Hepatocyte (in vitro differentiated cells): Measurements from ENCODE around the gene IL36RN. TPM values are rescaled to one million over a fixed set of nuclear protein-coding genes. Genes with fewer than 3 reads are reported as not detected.

ENCODE experiments used
- DNase-seq: peaks from one replicate; pipeline ENCODE4 v3.0.0-alpha.2; 2016; ENCODE audit warnings: low spot score
- H2AFZ ChIP-seq: fragments of 200-600 bp; sonication (generic); 2 replicates; pipeline ENCODE4 v1.6.0; 2016; ENCODE audit warnings: antibody characterized with exemption, mild to moderate bottlenecking
- H3K27ac ChIP-seq: fragments of 200-600 bp; sonication (generic); 2 replicates; pipeline ENCODE4 v1.5.1; 2016; ENCODE audit warnings: mild to moderate bottlenecking
- H3K27me3 ChIP-seq: fragments of 200-600 bp; sonication (generic); 2 replicates; pipeline ENCODE4 v1.6.1; 2016
- H3K36me3 ChIP-seq: fragments of 200-600 bp; sonication (generic); replicated peaks from 2 replicates; pipeline ENCODE4 v1.5.1; 2016; ENCODE audit warnings: low read depth; ENCODE audit not compliant: insufficient read depth
- H3K4me1 ChIP-seq: fragments of 200-600 bp; sonication (generic); 2 replicates; pipeline ENCODE4 v1.5.1; 2016; ENCODE audit warnings: mild to moderate bottlenecking, moderate library complexity; ENCODE audit not compliant: insufficient read depth
- H3K4me2 ChIP-seq: fragments of 200-600 bp; sonication (generic); 2 replicates; pipeline ENCODE4 v1.6.0; 2016
- H3K4me3 ChIP-seq: fragments of 200-600 bp; sonication (generic); 2 replicates; pipeline ENCODE4 v1.5.1; 2016; ENCODE audit warnings: mild to moderate bottlenecking
- H3K79me2 ChIP-seq: fragments of 200-600 bp; sonication (generic); 2 replicates; pipeline ENCODE4 v1.6.0; 2017; ENCODE audit warnings: mild to moderate bottlenecking
- H3K9me2 ChIP-seq: fragments of 200-600 bp; sonication (generic); replicated peaks from 2 replicates; pipeline ENCODE4 v1.6.0; 2017; ENCODE audit warnings: mild to moderate bottlenecking; ENCODE audit not compliant: insufficient read depth
- H3K9me3 ChIP-seq: fragments of 200-600 bp; sonication (generic); 2 replicates; pipeline ENCODE4 v1.5.1; 2016; ENCODE audit warnings: low read depth, mild to moderate bottlenecking
- H4K20me1 ChIP-seq: fragments of 200-600 bp; sonication (generic); 2 replicates; pipeline ENCODE4 v1.6.0; 2016; ENCODE audit warnings: mild to moderate bottlenecking; ENCODE audit not compliant: insufficient read depth, poor library complexity, severe bottlenecking
- EZH2 ChIP-seq: fragments of 200-600 bp; sonication (generic); IDR thresholded peaks from 2 replicates; pipeline ENCODE4 v1.6.1; 2016; ENCODE audit warnings: antibody characterized with exemption, mild to moderate bottlenecking, borderline replicate concordance
- EZH2phosphoT487 ChIP-seq: fragments of 200-600 bp; sonication (generic); IDR thresholded peaks from one replicate; pipeline ENCODE4 v1.6.1; 2018; ENCODE audit warnings: antibody characterized with exemption, mild to moderate bottlenecking, low read depth, moderate library complexity; ENCODE audit not compliant: unreplicated experiment, severe bottlenecking
- WGBS: methylation state at CpG from one replicate; pipeline ENCODE4 v1.1.6; 2016; ENCODE audit warnings: low lambda C conversion rate; ENCODE audit errors: missing lambda C conversion rate; 5-methylcytosine and 5-hydroxymethylcytosine counted together
- polyA plus RNA-seq: library from polyadenylated mRNA; unstranded; fragments of >200 nt; fragmentation: Nextera tagmentation; extraction: Ambion mirVana; gene quantifications from 2 replicates; pipeline ENCODE4 v1.2.1, GENCODE V29; 2016
- total RNA-seq: library from RNA; depleted of rRNA; stranded (reverse); fragments of >200 nt; gene quantifications from 2 replicates; pipeline ENCODE4 v1.2.3, GENCODE V29; 2014
- TF ChIP-seq, protein P1 (sequence below): fragments of 200-600 bp; sonication (generic); IDR thresholded peaks from 2 replicates; pipeline ENCODE4 v1.5.1; 2016; ENCODE audit warnings: antibody characterized with exemption, mild to moderate bottlenecking; ENCODE audit not compliant: poor library complexity

The IL36RN gene
- total and polyA plus RNA-seq, 2 experiments from 2014 or later, result 0.23 to 0.63 TPM

- no peaks in the 10 kb centered on the region for H3K4me1 ChIP-seq
- no peak for DNase-seq
- no peak overlapping the region for H3K27ac ChIP-seq
- TF ChIP-seq, protein P1, sequence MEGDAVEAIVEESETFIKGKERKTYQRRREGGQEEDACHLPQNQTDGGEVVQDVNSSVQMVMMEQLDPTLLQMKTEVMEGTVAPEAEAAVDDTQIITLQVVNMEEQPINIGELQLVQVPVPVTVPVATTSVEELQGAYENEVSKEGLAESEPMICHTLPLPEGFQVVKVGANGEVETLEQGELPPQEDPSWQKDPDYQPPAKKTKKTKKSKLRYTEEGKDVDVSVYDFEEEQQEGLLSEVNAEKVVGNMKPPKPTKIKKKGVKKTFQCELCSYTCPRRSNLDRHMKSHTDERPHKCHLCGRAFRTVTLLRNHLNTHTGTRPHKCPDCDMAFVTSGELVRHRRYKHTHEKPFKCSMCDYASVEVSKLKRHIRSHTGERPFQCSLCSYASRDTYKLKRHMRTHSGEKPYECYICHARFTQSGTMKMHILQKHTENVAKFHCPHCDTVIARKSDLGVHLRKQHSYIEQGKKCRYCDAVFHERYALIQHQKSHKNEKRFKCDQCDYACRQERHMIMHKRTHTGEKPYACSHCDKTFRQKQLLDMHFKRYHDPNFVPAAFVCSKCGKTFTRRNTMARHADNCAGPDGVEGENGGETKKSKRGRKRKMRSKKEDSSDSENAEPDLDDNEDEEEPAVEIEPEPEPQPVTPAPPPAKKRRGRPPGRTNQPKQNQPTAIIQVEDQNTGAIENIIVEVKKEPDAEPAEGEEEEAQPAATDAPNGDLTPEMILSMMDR, result no peak
- TF ChIP-seq EZH2 (no peak), EZH2phosphoT487 (no peak)
- H2AFZ ChIP-seq, result no peak overlapping the region
- no peaks in the 10 kb centered on the region for H3K9me2 ChIP-seq
- no peaks in the 10 kb centered on the region for H3K9me3 ChIP-seq
- no peaks in the 10 kb centered on the region for H3K36me3 ChIP-seq
- H3K4me2 ChIP-seq, result no peak overlapping the region
- H3K4me3 ChIP-seq, result no peak overlapping the region
- H4K20me1 ChIP-seq, result no peaks in the 10 kb centered on the region
- WGBS, result 82% methylated on average over 5 of the region's 5 CpGs
- no peaks in the 10 kb centered on the region for H3K79me2 ChIP-seq
- H3K27me3 ChIP-seq, result no peaks in the 10 kb centered on the region
Observed at GRCh38 chr2:113075030-113075429, 16.0 kb downstream of the IL36RN start.

- no peak overlapping the region for H3K4me3 ChIP-seq
- DNase-seq, result no peak
- no peaks in the 10 kb centered on the region for H3K27me3 ChIP-seq
- H3K4me1 ChIP-seq, result no peaks in the 10 kb centered on the region
- H3K4me2 ChIP-seq, result no peak overlapping the region
- no peaks in the 10 kb centered on the region for H3K9me2 ChIP-seq
- WGBS, result 96% methylated on average over 3 of the region's 3 CpGs
- no peaks in the 10 kb centered on the region for H3K9me3 ChIP-seq
- H3K36me3 ChIP-seq, result no peaks in the 10 kb centered on the region
- H3K27ac ChIP-seq, result no peak overlapping the region
- no peak for TF ChIP-seq EZH2phosphoT487
- no peak for TF ChIP-seq EZH2
- TF ChIP-seq, protein P1, result no peak
- H4K20me1 ChIP-seq, result no peaks in the 10 kb centered on the region
- no peak overlapping the region for H2AFZ ChIP-seq
- H3K79me2 ChIP-seq, result no peaks in the 10 kb centered on the region
Observed at GRCh38 chr2:113075600-113075999, 16.6 kb downstream of the IL36RN start.

DNA sequence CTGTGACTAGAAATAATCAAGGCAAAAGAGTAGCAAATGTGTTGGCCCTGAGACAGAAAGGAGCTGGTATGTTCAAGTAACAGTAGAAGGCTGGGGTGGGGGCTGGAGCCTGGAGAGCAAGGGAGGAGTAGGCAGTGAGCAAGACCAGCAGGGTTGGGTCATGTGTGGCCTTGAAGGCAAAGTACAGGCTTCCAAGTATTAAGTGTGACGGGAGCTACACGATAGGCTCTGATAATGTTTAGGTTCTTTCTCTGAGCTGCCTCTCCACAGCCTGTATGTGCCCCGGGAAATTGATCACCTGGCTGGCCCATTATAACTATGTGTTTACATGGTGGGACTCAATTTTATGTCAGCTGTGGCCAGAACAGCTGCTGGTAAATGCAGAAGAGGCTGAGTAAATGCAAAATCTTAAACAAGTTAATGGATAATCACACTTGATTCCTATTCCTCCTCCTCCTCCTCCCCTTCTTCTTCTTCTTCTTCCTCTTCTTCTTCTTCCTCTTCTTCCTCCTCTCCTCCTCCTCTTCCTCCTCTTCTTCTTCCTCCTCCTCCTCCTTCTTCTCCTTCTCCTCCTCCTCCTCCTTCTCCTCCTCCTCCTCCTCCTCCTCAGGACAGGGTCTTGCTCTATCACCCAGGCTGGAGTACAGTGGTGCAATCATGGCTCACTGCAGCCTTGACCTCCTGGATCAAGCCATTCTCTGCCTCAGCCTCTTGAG is 18.1 kb downstream of the IL36RN start:
- H3K79me2 ChIP-seq, result no peaks in the 10 kb centered on the region
- H3K9me3 ChIP-seq, result no peaks in the 10 kb centered on the region
- no peak overlapping the region for H2AFZ ChIP-seq
- 53% methylated on average over 3 of the region's 3 CpGs for WGBS
- no peaks in the 10 kb centered on the region for H4K20me1 ChIP-seq
- H3K4me3 ChIP-seq, result no peak overlapping the region
- no peaks in the 10 kb centered on the region for H3K4me1 ChIP-seq
- DNase-seq, result peak; percentile 40
- H3K4me2 ChIP-seq, result no peak overlapping the region
- TF ChIP-seq EZH2 (no peak), EZH2phosphoT487 (no peak)
- TF ChIP-seq, protein P1, result no peak
- no peaks in the 10 kb centered on the region for H3K27me3 ChIP-seq
- no peaks in the 10 kb centered on the region for H3K36me3 ChIP-seq
- no peak overlapping the region for H3K27ac ChIP-seq
- no peaks in the 10 kb centered on the region for H3K9me2 ChIP-seq
